Activated CD8-positive, alpha-beta memory T cell treated with anti-CD3 and anti-CD28 coated beads for 1 hour (primary cell): ENCODE data around the gene PURB.
"Not testable (repeated sequence)": the region's sequence is repeated elsewhere in the genome, so short reads cannot be mapped to it uniquely, and the experiment has no call there.

Source experiments
- DNase-seq, 2 donors: peaks; one replicate each; pipeline ENCODE4 v3.0.0-alpha.2; 2020; ENCODE audit warnings: low read depth in 1 of 2; ENCODE audit errors: extremely low read depth in 1 of 2

PURB gene

GRCh38 chr7:44854644-44855364 lies 30.5 kb downstream of the PURB start:
- DNase-seq: no peak

GRCh38 chr7:44853391-44853790 lies 31.9 kb downstream of the PURB start:
- no peak for DNase-seq

DNA sequence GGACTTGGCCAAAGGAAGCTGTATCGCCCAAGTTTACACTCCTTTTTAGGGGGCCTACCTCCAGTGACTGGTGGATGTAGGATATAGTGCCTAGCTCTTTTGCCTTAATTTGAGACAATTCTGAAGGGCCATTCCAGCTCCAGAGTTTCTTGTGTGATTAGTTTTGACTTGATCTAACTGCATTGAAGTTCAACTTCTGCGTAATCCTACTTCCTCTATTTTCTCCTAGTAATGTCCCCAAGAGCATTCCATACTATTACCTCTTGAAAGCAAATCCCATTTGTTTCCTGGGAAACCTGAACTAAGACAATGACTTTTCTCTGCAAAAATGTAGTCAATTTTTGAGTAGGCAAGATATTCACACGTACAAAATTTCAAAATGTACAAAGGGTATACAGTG lies 32.7 kb downstream of the PURB start:
- DNase-seq: no peak

DNA sequence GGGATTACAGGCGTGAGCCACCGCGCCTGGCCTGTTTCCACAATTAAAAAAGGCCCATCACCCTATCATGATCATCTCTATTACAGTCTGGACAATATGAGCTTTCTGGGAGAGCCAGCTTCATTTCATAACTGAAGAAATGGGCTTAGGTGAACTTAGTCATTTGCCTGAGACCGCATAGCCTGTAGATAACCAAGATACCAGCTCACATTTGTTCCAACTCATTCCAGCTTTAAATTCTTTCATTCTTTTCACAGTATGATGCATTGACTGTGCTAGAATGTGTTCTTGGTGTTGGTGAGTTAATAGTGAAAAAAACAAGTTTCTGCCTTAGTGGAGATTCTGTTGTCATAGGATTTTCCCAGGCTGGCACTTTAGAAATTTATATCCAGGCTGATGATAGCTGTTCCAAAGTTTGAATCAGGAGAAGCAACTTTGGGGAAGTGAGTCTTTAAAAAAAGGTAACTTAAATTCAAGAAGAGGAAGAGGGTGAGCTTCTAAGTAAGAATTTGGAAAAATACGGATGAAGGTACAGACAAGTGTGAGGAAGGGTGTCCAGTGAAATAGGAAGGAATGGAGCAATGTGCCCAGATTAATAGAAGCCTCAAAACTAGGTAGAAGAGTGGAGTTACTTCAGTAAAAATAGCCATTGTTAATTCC lies 35.3 kb downstream of the PURB start:
- no peak for DNase-seq

DNA sequence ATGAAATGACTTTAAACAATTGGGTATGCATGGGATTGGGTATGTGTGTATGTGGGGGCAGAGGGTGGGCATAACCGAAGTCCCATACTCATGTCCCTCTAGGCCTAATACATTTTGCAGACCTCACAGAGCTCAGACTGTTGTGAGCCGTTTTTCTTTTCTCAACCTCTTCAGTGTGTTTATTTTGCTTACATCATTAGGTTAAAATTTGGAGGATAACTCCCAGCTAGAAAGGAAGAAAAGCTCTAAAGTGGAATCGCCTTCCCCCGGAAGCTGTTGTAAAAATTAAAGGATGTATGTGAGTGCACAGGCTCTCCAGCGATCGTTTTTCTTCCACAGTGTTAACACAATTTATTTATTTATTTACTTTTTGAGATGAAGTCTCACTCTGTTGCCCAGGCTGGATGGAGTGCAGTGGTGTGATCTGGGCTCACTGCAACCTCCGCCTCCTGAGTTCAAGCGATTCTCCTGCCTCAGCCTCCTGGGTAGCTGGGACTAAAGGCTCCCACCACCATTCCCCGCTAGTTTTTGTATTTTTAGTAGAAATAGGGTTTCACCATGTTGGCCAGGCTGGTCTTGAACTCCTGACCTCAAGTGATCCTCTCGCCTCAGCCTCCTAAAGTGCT lies 36.0 kb downstream of the PURB start:
- DNase-seq: no peak

- DNase-seq: peak; percentile 99 to 100
Measured at GRCh38 chr7:44847920-44848634, 37.3 kb downstream of the PURB start, which contains the start of gene H2AZ2. Gene H2AZ2 (minus strand): TSS chr7:44848087. CDS start chr7:44847971, 116 bp downstream.

- peak; percentile 53 to 76 for DNase-seq
Measured at GRCh38 chr7:44847509-44847919, 37.8 kb downstream of the PURB start.

- DNase-seq: no peak
Measured at GRCh38 chr7:44846816-44847508, 38.4 kb downstream of the PURB start.

- not testable (repeated sequence) for DNase-seq
Measured at GRCh38 chr7:44846390-44846789, 38.9 kb downstream of the PURB start.

GRCh38 chr7:44845451-44845850 lies 39.9 kb downstream of the PURB start:
- DNase-seq: no peak

DNA sequence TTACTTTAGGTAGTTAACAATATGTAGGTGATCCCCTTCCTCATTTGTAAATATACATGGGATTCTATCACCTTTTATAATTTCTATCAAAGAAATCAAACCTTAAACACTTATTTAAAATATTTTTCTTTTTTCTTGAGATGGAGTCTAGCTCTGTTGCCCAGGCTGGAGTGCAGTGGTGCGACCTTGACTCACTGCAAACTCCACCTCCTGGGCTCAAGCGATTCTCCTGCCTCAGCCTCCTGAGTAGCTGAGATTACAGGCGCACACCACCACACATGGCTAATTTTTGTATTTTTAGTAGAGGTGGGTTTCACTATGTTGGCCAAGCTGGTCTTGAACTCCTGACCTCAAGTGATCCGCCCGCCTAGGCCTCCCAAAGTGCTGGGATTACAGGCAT lies 41.9 kb downstream of the PURB start:
- DNase-seq: not testable (repeated sequence)

DNA sequence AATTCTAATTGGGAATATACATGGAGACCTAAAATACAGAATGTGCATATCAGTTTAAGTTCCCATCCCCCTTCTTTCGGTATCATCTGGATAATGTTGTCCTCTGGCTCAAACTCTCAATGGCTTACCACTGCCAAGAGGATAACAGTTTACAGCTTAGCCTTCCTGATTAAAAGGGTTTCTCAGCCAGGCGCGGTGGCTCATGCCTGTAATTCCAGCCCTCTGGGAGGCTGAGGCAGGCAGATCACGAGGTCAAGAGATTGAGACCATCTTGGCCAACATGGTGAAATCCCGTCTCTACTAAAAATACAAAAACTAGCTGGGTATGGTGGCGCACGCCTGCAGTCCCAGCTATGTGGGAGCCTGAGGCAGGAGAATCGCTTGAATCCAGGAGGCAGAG lies 42.7 kb downstream of the PURB start:
- not testable (repeated sequence) for DNase-seq

GRCh38 chr7:44838751-44839150 lies 46.6 kb downstream of the PURB start:
- no peak for DNase-seq

- no peak for DNase-seq
Measured at GRCh38 chr7:44827567-44827966, 57.8 kb downstream of the PURB start.
